Tibial artery (tissue), 4 donors: ENCODE results near the gene TIGAR.

Experiments
- DNase-seq, 2 donors: peaks; one replicate each; pipeline ENCODE4 v3.0.0-alpha.2; 2019
- H3K27ac ChIP-seq, 2 donors: fragments of 200-600 bp; sonication (generic) in 1 of 2; 1 replicate in 1 of 2; 2 replicates in 1 of 2; pipeline ENCODE4 v1.5.1; 2018 to 2019; ENCODE audit warnings: mild to moderate bottlenecking in 1 of 2
- H3K27me3 ChIP-seq, 2 donors: fragments of 200-600 bp; sonication (generic) in 1 of 2; one replicate each; pipeline versions ENCODE4 v1.5.1 to v1.6.0; 2016 to 2019
- H3K36me3 ChIP-seq, 3 donors: fragments of 200-600 bp; sonication (generic) in 2 of 3; one replicate each; pipeline ENCODE4 v1.5.1; 2016 to 2019; ENCODE audit warnings: mild to moderate bottlenecking in 2 of 3
- H3K4me1 ChIP-seq, 4 donors: fragments of 200-600 bp; sonication (generic) in 2 of 4; 1 replicate in 3 of 4; 2 replicates in 1 of 4; pipeline ENCODE4 v1.5.1; 2016 to 2019
- H3K4me3 ChIP-seq, 2 donors: fragments of 200-600 bp; sonication (generic) in 1 of 2; 1 replicate in 1 of 2; 2 replicates in 1 of 2; pipeline ENCODE4 v1.5.1; 2018 to 2019; ENCODE audit warnings: mild to moderate bottlenecking in 2 of 2
- H3K9me3 ChIP-seq, 3 donors: fragments of 200-600 bp; sonication (generic) in 1 of 3; one replicate each; pipeline ENCODE4 v1.5.1; 2016 to 2019
- CTCF ChIP-seq, 2 experiments: fragments of 200-600 bp in 1 of 2; fragments of 450-650 bp in 1 of 2; IDR thresholded peaks; one replicate each; pipeline ENCODE4 v1.5.1; 2017 to 2019; ENCODE audit warnings: antibody characterized with exemption in 2 of 2, mild to moderate bottlenecking in 1 of 2, moderate library complexity in 1 of 2
- intact Hi-C: fragments of 100-400 bp; cut with DNase I; formaldehyde crosslinking; loops from one replicate; pipeline ENCODE4 v1.15.0; 2023; ENCODE audit warnings: low total_unique reads

Gene TIGAR

GRCh38 chr12:4366090-4366489 lies 45.1 kb downstream of the TIGAR start:
- no peaks in the 10 kb centered on the region for H3K4me1 ChIP-seq
- H3K9me3 ChIP-seq = no peaks in the 10 kb centered on the region
- intact Hi-C loops = no loop called here
- DNase-seq = no peak
- H3K27me3 ChIP-seq = no peaks in the 10 kb centered on the region
- no peak overlapping the region for H3K4me3 ChIP-seq
- no peaks in the 10 kb centered on the region for H3K36me3 ChIP-seq
- TF ChIP-seq CTCF (IDR thresholded peaks at IDR 0.05) = no peak
- H3K27ac ChIP-seq = no peak overlapping the region

- Histone ChIP-seq H3K36me3 (no peaks in the 10 kb centered on the region), H3K9me3 (no peaks in the 10 kb centered on the region), H3K27ac (no peak overlapping the region), H3K4me1 (no peaks in the 10 kb centered on the region), H3K4me3 (no peak overlapping the region), H3K27me3 (no peaks in the 10 kb centered on the region)
- no peak for TF ChIP-seq CTCF (IDR thresholded peaks at IDR 0.05)
- intact Hi-C loops = no loop called here
- no peak for DNase-seq
Observed at GRCh38 chr12:4369548-4369947, 48.5 kb downstream of the TIGAR start.

GRCh38 chr12:4370265-4370664 lies 49.3 kb downstream of the TIGAR start:
- Histone ChIP-seq H3K4me1 (no peaks in the 10 kb centered on the region), H3K4me3 (no peak overlapping the region), H3K27me3 (no peaks in the 10 kb centered on the region), H3K27ac (no peak overlapping the region), H3K36me3 (no peaks in the 10 kb centered on the region), H3K9me3 (no peaks in the 10 kb centered on the region)
- no peak for TF ChIP-seq CTCF (IDR thresholded peaks at IDR 0.05)
- DNase-seq = no peak
- intact Hi-C loops = no loop called here

- TF ChIP-seq CTCF (IDR thresholded peaks at IDR 0.05) = no peak
- no peaks in the 10 kb centered on the region for H3K4me1 ChIP-seq
- no peaks in the 10 kb centered on the region for H3K27me3 ChIP-seq
- no peaks in the 10 kb centered on the region for H3K9me3 ChIP-seq
- intact Hi-C loops = no loop called here
- H3K36me3 ChIP-seq = no peaks in the 10 kb centered on the region
- no peak overlapping the region for H3K27ac ChIP-seq
- DNase-seq = no peak
- H3K4me3 ChIP-seq = no peak overlapping the region
Observed at GRCh38 chr12:4372653-4373052, 51.6 kb downstream of the TIGAR start.

GRCh38 chr12:4375449-4375848 lies 54.4 kb downstream of the TIGAR start:
- Histone ChIP-seq H3K9me3 (no peaks in the 10 kb centered on the region), H3K27me3 (peaks cover 0 to 6% of the 10 kb centered on the region in 2 donors), H3K4me1 (no peaks in the 10 kb centered on the region), H3K27ac (no peak overlapping the region), H3K4me3 (no peak overlapping the region), H3K36me3 (no peaks in the 10 kb centered on the region)
- no peak for TF ChIP-seq CTCF (IDR thresholded peaks at IDR 0.05)
- intact Hi-C loops = no loop called here
- no peak for DNase-seq

GRCh38 chr12:4378772-4379171 lies 57.8 kb downstream of the TIGAR start:
- TF ChIP-seq CTCF (IDR thresholded peaks at IDR 0.05) = no peak
- Histone ChIP-seq H3K27ac (no peak overlapping the region), H3K4me3 (no peak overlapping the region), H3K27me3 (peaks cover 0 to 6% of the 10 kb centered on the region in 2 donors), H3K4me1 (no peaks in the 10 kb centered on the region), H3K9me3 (no peaks in the 10 kb centered on the region), H3K36me3 (no peaks in the 10 kb centered on the region)
- DNase-seq = no peak
- intact Hi-C loops = no loop called here
